GM19351 (cell line): ENCODE measurements around the gene KNDC1.

Source experiments
- ATAC-seq: cut with Tn5 transposase; IDR thresholded peaks from one replicate; pipeline ENCODE4 v1.9.1; 2021; ENCODE audit warnings: mild to moderate bottlenecking, moderate library complexity; ENCODE audit not compliant: unreplicated experiment

The KNDC1 gene

GRCh38 chr10:133271521-133272300, 111.7 kb downstream of the KNDC1 start:
- ATAC-seq = no peak

- ATAC-seq = no peak
Observed at GRCh38 chr10:133272301-133272963, 112.4 kb downstream of the KNDC1 start.

GRCh38 chr10:133272964-133273420, 113.0 kb downstream of the KNDC1 start:
- ATAC-seq = no peak

GRCh38 chr10:133273534-133274143, 113.6 kb downstream of the KNDC1 start:
- ATAC-seq = no peak

- peak; percentile 47 for ATAC-seq
Observed at GRCh38 chr10:133274751-133275683, 115.0 kb downstream of the KNDC1 start.

- peak; percentile 31 for ATAC-seq
Observed at GRCh38 chr10:133275684-133276092, 115.7 kb downstream of the KNDC1 start.
